SH-SY5Y (cell line): ENCODE data around the gene RACK1.

Experiments
- GATA2 ChIP-seq: IDR thresholded peaks from 2 replicates; pipeline ENCODE4 v1.6.1; 2011; ENCODE audit warnings: mild to moderate bottlenecking, low read depth, low read length
- GATA3 ChIP-seq: IDR thresholded peaks from 2 replicates; pipeline ENCODE4 v1.6.1; 2011; ENCODE audit warnings: low read depth, mild to moderate bottlenecking, low read length, moderate library complexity

DNA sequence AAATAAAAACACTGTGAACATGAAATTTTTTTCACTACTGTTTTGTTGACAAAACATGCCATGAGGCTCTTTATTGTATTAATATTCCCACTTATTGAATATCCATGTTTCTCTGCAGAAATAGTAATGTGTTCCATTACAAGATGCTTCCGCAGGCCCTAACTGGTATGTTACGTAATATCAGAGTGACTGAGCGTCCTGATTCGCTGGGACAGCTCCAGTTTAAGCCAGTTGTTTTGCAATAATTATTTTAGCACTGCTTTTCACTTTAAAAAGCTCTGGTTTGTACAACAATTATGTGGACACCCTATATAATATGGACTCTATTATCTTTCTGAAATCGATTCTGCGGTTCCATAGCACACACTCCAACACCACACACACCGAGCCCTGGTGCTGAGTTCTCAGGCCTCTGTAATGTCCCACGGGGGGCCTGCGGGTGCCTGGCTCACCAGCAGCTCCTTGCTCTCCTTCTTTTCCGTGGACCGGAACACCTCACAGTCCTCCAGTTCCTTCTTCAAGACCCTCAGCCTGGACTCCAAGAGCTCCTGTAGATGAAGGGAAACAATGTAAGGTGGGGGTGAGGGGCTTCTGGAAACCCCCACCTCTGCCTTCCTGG is 40.5 kb downstream of the RACK1 start:
- TF ChIP-seq GATA2 (no peak), GATA3 (no peak)
